T-helper 2 cell (primary cell): ENCODE measurements around the gene MS4A4A.

Source experiments
- DNase-seq, 5 experiments: peaks; one replicate each; pipeline versions ENCODE4 v3.0.0 to v3.0.0-alpha.2; 2012 to 2022

The MS4A4A gene

DNA sequence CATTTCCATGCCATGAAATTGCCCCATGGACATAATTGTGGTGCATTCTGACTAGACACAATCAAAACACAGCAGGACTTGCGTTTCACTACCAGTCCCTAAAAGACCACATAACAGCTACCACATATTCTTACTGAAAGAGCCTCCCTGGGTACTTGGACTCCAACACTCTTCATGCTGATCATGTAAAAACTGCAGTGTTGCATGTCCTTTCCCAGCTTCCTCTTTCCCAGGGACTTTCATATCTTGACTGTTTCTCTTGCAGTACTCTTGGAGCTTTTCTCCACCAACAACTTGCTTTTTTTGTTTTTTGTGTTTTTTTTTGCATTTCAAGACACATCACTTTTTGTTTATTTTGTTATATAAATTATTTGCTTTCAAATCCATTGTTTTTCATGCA, 69.5 kb downstream of the MS4A4A start:
- no peak for DNase-seq

DNA sequence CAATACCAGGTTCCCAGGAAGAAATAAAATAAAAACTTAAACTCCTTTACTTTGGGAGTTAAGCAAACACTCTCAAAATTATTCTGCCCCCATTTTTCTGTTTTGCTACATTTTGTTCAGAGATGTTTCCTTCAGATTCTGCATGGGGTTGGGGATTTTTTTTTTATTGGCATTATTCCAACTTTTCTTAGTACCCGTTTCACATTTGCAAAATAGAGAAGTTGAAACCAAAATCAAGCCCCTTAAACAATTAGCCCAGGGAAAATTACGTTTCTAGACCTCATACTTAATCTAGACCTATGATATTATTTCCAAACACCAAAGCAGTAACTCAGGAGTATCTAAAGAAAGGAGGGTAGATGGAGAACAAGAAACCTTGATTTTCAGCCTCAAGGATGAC, 77.3 kb downstream of the MS4A4A start:
- no peak for DNase-seq
